AG09319 (cell line): Measurements from ENCODE around the gene ARMC5.
A peak's percentile ranks its signal among the peaks of the same experiment; 100 is the strongest.
"Not testable (repeated sequence)": the region's sequence is repeated elsewhere in the genome, so short reads cannot be mapped to it uniquely, and the experiment has no call there.

Source experiments
- DNase-seq: peaks from one replicate; pipeline ENCODE4 v3.0.0-alpha.2; 2010; ENCODE audit warnings: low read depth; ENCODE audit errors: extremely low read depth
- TF ChIP-seq, protein P1 (sequence below): IDR thresholded peaks from 2 replicates; pipeline ENCODE4 v1.5.1; 2011; ENCODE audit warnings: low read depth, mild to moderate bottlenecking, inconsistent platforms, low read length, moderate library complexity

ARMC5 gene

DNA sequence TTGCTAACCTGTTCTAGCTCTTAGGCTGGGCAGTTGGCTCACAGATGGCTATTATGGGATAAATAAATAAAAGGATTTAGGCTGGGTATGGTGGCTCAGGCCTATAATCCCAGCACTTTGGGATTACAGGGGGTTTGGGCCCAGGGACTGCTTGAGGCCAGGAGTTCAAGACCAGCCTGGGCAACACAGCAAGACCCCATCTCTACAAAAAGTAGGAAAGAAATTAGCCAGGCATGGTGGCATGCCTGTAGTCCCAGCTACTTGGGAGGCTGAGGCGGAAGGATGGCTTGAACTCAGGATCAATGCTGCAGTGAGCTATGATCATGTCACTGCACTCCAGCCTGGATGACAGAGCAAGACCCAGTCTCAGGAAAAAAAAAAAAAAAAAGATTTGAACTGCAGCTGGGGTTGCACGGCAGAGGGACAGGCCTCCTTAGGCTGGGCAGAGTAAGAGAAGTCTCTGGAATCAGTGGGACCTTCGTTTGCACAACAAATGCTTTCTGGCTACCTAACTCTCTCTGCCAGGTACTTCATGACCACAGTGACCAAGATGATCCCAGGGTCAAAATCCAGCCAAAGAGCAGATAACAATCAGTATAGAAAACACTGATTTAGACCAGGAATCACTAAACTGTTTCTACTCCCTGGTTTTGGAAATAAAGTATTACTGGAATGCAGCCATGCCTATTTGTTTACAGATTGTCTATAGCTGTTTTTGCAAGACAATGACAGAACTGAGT, 42.1 kb downstream of the ARMC5 start:
- no peak for DNase-seq
- TF ChIP-seq, protein P1, sequence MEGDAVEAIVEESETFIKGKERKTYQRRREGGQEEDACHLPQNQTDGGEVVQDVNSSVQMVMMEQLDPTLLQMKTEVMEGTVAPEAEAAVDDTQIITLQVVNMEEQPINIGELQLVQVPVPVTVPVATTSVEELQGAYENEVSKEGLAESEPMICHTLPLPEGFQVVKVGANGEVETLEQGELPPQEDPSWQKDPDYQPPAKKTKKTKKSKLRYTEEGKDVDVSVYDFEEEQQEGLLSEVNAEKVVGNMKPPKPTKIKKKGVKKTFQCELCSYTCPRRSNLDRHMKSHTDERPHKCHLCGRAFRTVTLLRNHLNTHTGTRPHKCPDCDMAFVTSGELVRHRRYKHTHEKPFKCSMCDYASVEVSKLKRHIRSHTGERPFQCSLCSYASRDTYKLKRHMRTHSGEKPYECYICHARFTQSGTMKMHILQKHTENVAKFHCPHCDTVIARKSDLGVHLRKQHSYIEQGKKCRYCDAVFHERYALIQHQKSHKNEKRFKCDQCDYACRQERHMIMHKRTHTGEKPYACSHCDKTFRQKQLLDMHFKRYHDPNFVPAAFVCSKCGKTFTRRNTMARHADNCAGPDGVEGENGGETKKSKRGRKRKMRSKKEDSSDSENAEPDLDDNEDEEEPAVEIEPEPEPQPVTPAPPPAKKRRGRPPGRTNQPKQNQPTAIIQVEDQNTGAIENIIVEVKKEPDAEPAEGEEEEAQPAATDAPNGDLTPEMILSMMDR, result no peak

DNA sequence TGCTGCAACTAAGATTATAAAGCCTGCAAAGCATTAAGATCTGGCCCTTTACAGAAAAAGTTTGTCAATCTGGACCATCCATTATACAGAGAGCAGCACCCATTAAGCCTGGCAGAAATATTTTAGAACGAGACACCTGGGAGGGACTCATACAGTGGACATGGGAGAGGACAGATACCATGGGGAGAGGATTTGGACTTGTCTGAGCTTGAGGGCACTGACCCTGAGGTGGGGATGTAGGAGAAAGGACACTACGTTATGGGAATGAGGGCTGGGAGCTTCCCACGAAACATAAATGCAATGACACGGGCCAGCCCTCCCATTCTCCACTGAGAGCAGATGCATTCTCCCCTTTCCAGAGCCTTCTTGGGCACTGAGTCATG, 42.7 kb downstream of the ARMC5 start:
- no peak for DNase-seq
- TF ChIP-seq, protein P1, result no peak

DNA sequence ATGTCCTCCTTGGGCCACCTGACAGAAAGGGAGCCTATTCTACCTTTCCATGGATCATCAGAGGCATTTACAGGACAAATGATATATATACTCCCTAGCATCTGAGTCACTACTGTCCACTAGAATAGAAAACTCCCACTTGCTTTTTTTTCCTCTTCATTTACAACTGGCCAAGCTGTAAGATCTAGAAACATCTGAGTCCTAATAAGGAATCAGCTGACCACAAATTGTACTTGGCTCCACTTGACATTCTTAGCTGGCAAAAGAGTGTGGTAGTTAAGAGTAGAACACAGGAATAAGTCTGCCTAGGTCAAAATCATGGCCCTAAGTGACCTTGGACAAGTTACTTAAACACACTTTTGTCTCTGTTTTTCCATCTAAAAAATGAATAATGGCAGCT, 43.7 kb downstream of the ARMC5 start:
- DNase-seq, result no peak

GRCh38 chr16:31503555-31503954, 44.3 kb downstream of the ARMC5 start:
- not testable (repeated sequence) for DNase-seq

More for the DNA sequence above, 43.7 kb downstream of the ARMC5 start:
- TF ChIP-seq, protein P1, result no peak

DNA sequence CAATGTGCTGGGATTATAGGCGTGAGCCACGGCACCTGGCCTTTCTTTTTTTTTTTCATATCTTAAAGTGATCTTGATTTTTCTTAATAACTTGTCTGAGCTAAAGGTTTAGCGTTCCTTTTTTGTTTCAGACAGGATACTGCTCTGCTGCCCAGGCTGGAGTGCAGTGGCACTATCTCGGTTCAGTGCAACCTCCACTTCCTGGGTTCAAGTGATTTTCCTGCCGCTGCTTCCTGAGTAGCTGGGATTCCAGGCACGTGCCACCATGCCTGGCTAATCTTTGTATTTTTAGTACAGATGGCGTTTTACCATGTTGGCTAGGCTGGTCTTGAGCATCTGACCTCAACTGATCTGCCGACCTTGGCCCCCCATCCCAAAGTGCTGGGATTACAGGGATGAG, 44.9 kb downstream of the ARMC5 start:
- TF ChIP-seq, protein P1, result no peak
- no peak for DNase-seq

DNA sequence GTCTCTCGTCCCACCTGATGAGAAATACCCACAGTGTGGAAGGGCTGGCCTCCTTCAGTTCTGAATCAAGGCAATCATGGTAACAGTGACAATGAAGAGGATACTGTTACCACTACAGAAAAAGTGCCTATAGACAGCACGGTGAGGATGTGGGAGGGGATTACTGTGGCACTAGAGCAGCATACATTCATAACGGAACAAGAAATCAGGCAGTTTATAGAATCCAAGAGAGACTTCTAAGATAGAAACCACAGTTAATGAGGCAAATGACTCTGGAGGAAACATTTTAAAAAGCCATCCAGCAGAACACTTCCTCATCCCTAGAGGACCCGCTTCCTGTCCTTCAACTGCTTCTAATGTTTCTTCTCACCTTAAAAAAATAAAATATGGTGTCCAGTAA, 46.2 kb downstream of the ARMC5 start:
- DNase-seq, result no peak
- TF ChIP-seq, protein P1, result no peak

DNA sequence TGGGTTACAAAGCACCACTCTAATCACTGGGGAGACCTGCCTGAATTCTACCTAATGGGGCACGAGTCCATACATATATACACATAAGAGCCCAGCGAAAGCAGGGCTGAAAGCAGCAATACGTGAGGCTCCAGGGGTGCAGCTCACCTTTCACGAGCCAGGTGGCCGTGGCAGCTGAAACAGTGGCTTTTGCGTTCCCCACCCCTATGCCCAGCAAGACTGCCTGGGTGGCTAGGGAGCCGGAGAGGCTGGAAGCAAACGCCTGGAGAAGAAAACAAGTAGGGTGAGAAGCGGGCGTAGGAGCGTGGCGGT, 48.3 kb downstream of the ARMC5 start:
- TF ChIP-seq, protein P1, result no peak
- no peak for DNase-seq

GRCh38 chr16:31507929-31508705, 48.8 kb downstream of the ARMC5 start, which contains the start of gene RUSF1:
Gene RUSF1, minus strand, starts transcription at chr16:31508391. Its CDS starts 18 bp downstream, at chr16:31508373.
- TF ChIP-seq, protein P1, result no peak
- DNase-seq, result peak; percentile 75
